Measurements from ENCODE around the gene PPFIBP1. TPM values are rescaled to one million over a fixed set of nuclear protein-coding genes. Genes with fewer than 3 reads are reported as not detected.

Gene PPFIBP1
- total and polyA plus RNA-seq, 2 of the 8 experiments (the other 6 are each of a cell fraction or from before 2014, with no cell fraction given): 7.7 to 31.3 TPM

GRCh38 chr12:27545665-27546064 lies 21.7 kb downstream of the PPFIBP1 start:
- Histone ChIP-seq H4K8ac (ENCODE audit: extremely low read depth, insufficient read depth, low read length) (no peak overlapping the region), H4K91ac (replicated peaks; ENCODE audit: insufficient read length, low read length) (no peak overlapping the region), H2BK120ac (replicated peaks; ENCODE audit: low read depth, low read length) (no peak overlapping the region), H3K9ac (replicated peaks in 1 of 4; ENCODE audit: extremely low read depth in 1 of 4, low read depth in 3 of 4, low read length in 3 of 4) (no peak overlapping the region), H2BK12ac (ENCODE audit: low read depth, low read length) (no peak overlapping the region), H3K14ac (ENCODE audit: insufficient read length) (no peak overlapping the region), H2AFZ (ENCODE audit: low read length) (no peak overlapping the region), H3K9me3 (ENCODE audit: insufficient read depth in 2 of 2, low read depth in 1 of 2, low read length in 1 of 2) (no peaks in the 10 kb centered on the region), H2BK15ac (ENCODE audit: low read length) (no peak overlapping the region), H4K20me1 (replicated peaks in 1 of 2; ENCODE audit: control insufficient read depth in 1 of 2, insufficient read depth in 2 of 2, low read length in 2 of 2) (peaks cover 0 to 5% of the 10 kb centered on the region in 2 experiments), H2AK5ac (ENCODE audit: low read depth, low read length) (no peak overlapping the region), H3K79me1 (ENCODE audit: low read depth, low read length) (peaks cover 5% of the 10 kb centered on the region; the same call in 1 of the 2 replicates), H2BK20ac (ENCODE audit: low read length) (no peak overlapping the region), H3K36me3 (ENCODE audit: control insufficient read depth in 2 of 4, insufficient read depth in 4 of 4, low read length in 3 of 4) (no peaks in the 10 kb centered on the region), H3K4ac (replicated peaks; ENCODE audit: insufficient read length, low read depth, low read length) (no peak overlapping the region), H3K4me2 (ENCODE audit: insufficient read depth in 1 of 2, low read depth in 2 of 2, low read length in 2 of 2) (no peak overlapping the region), H3K4me3 (ENCODE audit: extremely low read depth in 1 of 4, insufficient read depth in 2 of 4, low read depth in 3 of 4, low read length in 4 of 4) (no peak overlapping the region), H3K27ac (ENCODE audit: low read depth, low read length) (no peak overlapping the region), H4K5ac (ENCODE audit: insufficient read length, low read depth, low read length) (no peak overlapping the region), H3K23me2 (ENCODE audit: low read depth, low read length) (no peaks in the 10 kb centered on the region), H3K79me2 (ENCODE audit: control insufficient read depth in 1 of 2, insufficient read depth in 2 of 2, low read length in 2 of 2) (peaks cover 0 to 14% of the 10 kb centered on the region in 2 experiments; a peak in 1 of 4 replicates), H3K23ac (ENCODE audit: insufficient read length) (no peak overlapping the region), H3K18ac (ENCODE audit: extremely low read depth, low read length) (no peak overlapping the region), H3K4me1 (replicated peaks in 1 of 4; ENCODE audit: control insufficient read depth in 3 of 4, insufficient read depth in 4 of 4, low read length in 3 of 4) (peaks cover 2 to 7% (median 6%) of the 10 kb centered on the region in 4 experiments; a peak in 5 of 7 replicates), H2BK5ac (ENCODE audit: low read depth, low read length) (no peak overlapping the region), H3K27me3 (replicated peaks in 1 of 4; ENCODE audit: control insufficient read depth in 3 of 4, extremely low read depth in 1 of 4, insufficient read depth in 3 of 4, low read length in 3 of 4) (no peaks in the 10 kb centered on the region; a peak in 1 of 7 replicates), H3K56ac (replicated peaks; ENCODE audit: insufficient read length, low read depth, low read length) (no peak overlapping the region)
- CTCF ChIA-PET (ENCODE audit: partially characterized antibody): no interaction called here
- FAIRE-seq (no peak), DNase-seq (ENCODE audit: low read depth in 1 of 2, low spot score in 2 of 2) (no peak)
- POLR2A ChIA-PET (ENCODE audit: partially characterized antibody): no interaction called here
- 83% methylated on average over 9 of the region's 9 CpGs; no CpG with 5 or more reads in 1 of the 2 experiments for WGBS, 2 experiments (ENCODE audit: extremely low coverage in 1 of 2, insufficient coverage in 1 of 2, insufficient read length in 1 of 2, insufficient replicate concordance in 2 of 2, low coverage in 1 of 2, low lambda C conversion rate in 2 of 2, missing lambda C conversion rate in 1 of 2)
- TF ChIP-seq, protein P1, sequence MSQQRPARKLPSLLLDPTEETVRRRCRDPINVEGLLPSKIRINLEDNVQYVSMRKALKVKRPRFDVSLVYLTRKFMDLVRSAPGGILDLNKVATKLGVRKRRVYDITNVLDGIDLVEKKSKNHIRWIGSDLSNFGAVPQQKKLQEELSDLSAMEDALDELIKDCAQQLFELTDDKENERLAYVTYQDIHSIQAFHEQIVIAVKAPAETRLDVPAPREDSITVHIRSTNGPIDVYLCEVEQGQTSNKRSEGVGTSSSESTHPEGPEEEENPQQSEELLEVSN (IDR thresholded peaks at IDR 0.05): no peak
- TF ChIP-seq BCL11A (IDR thresholded peaks at IDR 0.05; ENCODE audit: low read depth in 2 of 2, low read length in 2 of 2) (no peak), HDAC6 (IDR thresholded peaks at IDR 0.05; ENCODE audit: low read depth, low read length) (no peak), MAX (IDR thresholded peaks at IDR 0.05) (no peak), SIN3A (conservative IDR thresholded peaks at IDR 0.05 in 1 of 2, IDR thresholded peaks at IDR 0.05 in 1 of 2; ENCODE audit: low read depth in 1 of 2, low read length in 2 of 2) (no peak), NRF1 (IDR thresholded peaks at IDR 0.05; ENCODE audit: low read depth, low read length) (no peak), KDM5A (IDR thresholded peaks at IDR 0.05; ENCODE audit: low read length) (no peak), SAP30 (IDR thresholded peaks at IDR 0.05; ENCODE audit: insufficient read depth, insufficient replicate concordance, low read length) (no peak), FOSL1 (IDR thresholded peaks at IDR 0.05; ENCODE audit: insufficient read depth, low read depth, low read length) (no peak), ZNF274 (IDR thresholded peaks at IDR 0.05; ENCODE audit: borderline replicate concordance, extremely low read depth, low read length) (no peak), CEBPB (IDR thresholded peaks at IDR 0.05; ENCODE audit: low read depth, low read length) (no peak), ASH2L (IDR thresholded peaks at IDR 0.05; ENCODE audit: low read length) (no peak), TCF12 (IDR thresholded peaks at IDR 0.05; ENCODE audit: low read depth, low read length) (no peak)

All from H1 (cell line).